HG02973 (cell line): Measurements from ENCODE around the gene OR2T8.

Experiments used
- ATAC-seq: cut with Tn5 transposase; IDR thresholded peaks from one replicate; pipeline ENCODE4 v1.9.1; 2021; ENCODE audit warnings: moderate library complexity; ENCODE audit not compliant: unreplicated experiment

Gene OR2T8

GRCh38 chr1:247961791-247962190 is 41.7 kb downstream of the OR2T8 start:
- no peak for ATAC-seq

DNA sequence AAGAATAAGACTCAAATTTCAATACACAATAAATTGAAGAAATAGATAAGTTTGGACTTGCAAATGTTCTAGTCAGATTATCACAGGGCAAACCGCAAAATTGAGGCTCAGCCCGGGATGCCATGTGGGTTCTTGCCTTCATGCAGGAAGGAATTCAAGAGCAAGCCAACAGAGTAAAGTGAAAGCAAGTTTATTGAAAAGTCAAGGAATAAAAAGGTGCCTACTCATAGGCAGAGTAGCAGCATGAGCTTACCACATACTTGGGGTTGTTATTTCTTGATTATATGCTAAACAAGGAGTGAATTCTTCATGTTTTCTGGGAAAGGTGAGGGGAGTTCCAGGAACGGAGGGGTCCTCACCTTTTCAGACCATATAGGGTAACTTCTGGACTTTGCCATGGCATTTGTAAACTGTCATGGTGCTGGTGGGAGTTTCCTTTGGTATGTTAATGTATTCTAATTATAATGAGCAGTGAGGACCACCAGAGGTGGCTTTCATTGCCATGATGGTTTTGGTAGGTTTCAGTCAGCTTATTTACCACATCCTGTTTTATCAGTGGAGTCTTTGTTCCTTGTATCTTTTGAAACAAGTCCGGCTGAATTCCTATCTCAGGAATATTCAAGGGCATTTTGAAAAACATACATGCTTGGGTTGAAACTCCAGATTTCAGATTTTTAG is 43.0 kb downstream of the OR2T8 start:
- ATAC-seq, result no peak

- ATAC-seq, result no peak
Measured at GRCh38 chr1:247964933-247965332, 44.9 kb downstream of the OR2T8 start, which contains the start of gene OR2AK2. TSS of gene OR2AK2 (plus strand) at chr1:247965233. CDS start at chr1:247965377, 144 bp downstream.

GRCh38 chr1:247966532-247967204 is 46.6 kb downstream of the OR2T8 start:
- peak; percentile 85 for ATAC-seq
